Measurements from ENCODE around the gene MCCC1.

MCCC1 gene

GRCh38 chr3:182965861-182966366 is 133.4 kb downstream of the MCCC1 start:
- H3K9me3 ChIP-seq (ENCODE audit: low read length) = no peaks in the 10 kb centered on the region
- H2AFZ ChIP-seq (ENCODE audit: low read depth, low read length) = no peak overlapping the region
- no peak overlapping the region for H3K4me3 ChIP-seq (ENCODE audit: low read length)
- H3K36me3 ChIP-seq (ENCODE audit: insufficient read depth, low read length) = peaks cover 10% of the 10 kb centered on the region
- no peaks in the 10 kb centered on the region for H3K27me3 ChIP-seq (ENCODE audit: insufficient read depth, low read length)
- H3K4me1 ChIP-seq (ENCODE audit: insufficient read depth, low read length) = no peaks in the 10 kb centered on the region
